GM21717 (cell line): ENCODE data around the gene IL32.
"Not testable (repeated sequence)": the region's sequence is repeated elsewhere in the genome, so short reads cannot be mapped to it uniquely, and the experiment has no call there.

Experiments used
- ATAC-seq: cut with Tn5 transposase; IDR thresholded peaks from one replicate; pipeline ENCODE4 v1.9.1; 2021; ENCODE audit warnings: mild to moderate bottlenecking, moderate library complexity; ENCODE audit not compliant: unreplicated experiment

IL32 gene

DNA sequence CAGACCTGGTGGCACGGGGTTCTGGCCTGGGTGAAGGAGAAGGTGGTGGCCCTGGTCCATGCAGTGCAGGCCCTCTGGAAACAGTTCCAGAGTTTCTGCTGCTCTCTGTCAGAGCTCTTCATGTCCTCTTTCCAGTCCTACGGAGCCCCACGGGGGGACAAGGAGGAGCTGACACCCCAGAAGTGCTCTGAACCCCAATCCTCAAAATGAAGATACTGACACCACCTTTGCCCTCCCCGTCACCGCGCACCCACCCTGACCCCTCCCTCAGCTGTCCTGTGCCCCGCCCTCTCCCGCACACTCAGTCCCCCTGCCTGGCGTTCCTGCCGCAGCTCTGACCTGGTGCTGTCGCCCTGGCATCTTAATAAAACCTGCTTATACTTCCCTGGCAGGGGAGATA, 3.7 kb downstream of the IL32 start:
- not testable (repeated sequence) for ATAC-seq

- ATAC-seq, result no peak
Observed at GRCh38 chr16:3070608-3071111, 5.2 kb downstream of the IL32 start.

- no peak for ATAC-seq
Observed at GRCh38 chr16:3071655-3072054, 6.2 kb downstream of the IL32 start.

- ATAC-seq, result not testable (repeated sequence)
Observed at GRCh38 chr16:3072148-3072547, 6.7 kb downstream of the IL32 start.

- ATAC-seq, result not testable (repeated sequence)
Observed at GRCh38 chr16:3072576-3073263, 7.3 kb downstream of the IL32 start.

- ATAC-seq, result no peak
Observed at GRCh38 chr16:3073448-3073847, 8.0 kb downstream of the IL32 start.

DNA sequence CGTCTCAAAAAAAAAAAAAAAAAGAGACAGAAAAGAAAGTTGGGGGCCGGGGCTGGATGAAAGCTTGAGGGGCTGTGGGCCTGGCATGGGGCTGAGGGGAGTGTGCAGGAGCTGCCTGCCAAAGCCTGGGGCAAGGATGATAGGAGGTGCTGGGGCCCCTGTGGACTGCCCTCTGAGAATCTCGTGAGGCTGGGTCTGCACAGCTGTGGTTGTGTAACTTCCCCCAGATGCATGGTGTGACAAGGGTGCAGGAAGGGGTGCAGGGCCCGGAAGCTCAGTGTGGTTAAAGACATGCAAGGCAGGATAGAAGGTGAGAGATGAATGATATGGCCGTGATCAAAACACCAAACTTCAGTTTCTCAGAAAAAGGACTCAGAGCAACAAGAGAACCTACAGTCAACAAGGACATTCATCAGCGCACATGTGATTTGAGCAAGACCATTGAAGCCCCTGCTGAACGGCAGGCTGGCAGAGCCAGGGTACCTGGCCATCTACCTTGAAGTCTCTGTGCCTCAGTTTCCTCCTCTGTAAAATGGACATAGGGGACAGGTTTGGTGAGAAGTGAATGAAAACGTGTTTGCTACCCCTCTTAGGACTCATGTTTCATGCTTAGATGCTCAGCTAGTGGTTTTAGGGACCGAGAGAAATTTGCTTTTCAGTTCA, 9.6 kb downstream of the IL32 start:
- peak; percentile 67 for ATAC-seq

DNA sequence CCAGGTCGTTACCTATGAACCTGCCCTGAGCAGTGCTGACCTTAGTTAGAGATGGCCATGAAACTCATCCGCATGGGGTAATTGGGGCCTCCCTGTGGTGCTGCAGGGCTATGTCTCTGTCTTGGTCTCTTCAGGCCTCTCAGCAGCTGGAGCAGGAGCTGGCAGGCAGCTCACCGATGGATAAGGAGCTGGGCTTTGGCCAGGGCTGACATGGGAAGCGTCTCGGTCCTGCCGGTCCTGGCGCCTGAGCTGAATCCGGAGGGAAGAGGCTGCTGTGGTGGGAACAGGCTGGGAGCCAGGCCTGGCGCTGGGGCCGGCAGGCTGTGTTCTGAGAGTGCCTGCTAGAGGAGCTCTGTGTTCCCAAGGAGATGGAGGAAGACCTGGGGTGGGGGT, 10.1 kb downstream of the IL32 start:
- no peak for ATAC-seq

DNA sequence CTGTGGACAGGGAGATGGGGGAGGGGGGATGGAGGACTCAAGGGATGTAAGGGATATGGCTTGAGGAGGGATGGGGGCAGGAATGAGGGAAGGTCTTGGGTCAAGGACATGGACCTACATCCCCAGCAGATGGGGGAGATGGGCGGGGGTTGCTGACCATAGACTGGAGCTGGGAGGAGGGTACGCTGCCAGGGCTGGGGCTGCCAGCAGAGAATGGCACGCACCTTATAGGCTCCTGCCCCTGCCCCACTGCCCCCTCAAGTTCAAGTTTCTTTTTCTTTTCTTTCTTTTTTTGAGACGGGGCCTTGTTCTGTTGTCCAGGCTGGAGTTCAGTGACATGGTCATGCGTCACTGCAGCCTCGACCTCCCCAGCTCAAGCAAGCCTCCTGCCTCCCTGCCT, 10.5 kb downstream of the IL32 start:
- not testable (repeated sequence) for ATAC-seq

GRCh38 chr16:3076577-3076976, 11.1 kb downstream of the IL32 start:
- ATAC-seq, result no peak

DNA sequence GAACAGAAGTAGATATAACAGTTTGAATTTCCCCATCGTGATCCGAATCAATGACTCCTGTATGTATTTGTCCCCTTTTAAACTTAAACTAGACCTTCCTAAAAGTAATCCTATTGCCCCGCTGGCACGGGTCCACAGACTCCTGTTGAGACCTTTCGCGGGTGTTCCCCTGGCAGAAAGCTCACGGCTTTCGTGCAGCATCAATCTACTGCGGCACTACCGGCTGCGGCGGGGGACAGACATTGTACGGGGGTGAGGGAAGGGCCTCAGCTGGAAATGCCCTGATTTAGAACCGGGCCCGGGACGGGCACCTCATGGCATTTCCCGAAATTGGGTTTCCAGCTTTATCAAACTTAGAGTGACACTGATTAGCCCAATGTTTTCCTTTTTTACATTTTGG, 14.6 kb downstream of the IL32 start:
- no peak for ATAC-seq

- ATAC-seq, result not testable (repeated sequence)
Observed at GRCh38 chr16:3081957-3082356, 16.5 kb downstream of the IL32 start.

DNA sequence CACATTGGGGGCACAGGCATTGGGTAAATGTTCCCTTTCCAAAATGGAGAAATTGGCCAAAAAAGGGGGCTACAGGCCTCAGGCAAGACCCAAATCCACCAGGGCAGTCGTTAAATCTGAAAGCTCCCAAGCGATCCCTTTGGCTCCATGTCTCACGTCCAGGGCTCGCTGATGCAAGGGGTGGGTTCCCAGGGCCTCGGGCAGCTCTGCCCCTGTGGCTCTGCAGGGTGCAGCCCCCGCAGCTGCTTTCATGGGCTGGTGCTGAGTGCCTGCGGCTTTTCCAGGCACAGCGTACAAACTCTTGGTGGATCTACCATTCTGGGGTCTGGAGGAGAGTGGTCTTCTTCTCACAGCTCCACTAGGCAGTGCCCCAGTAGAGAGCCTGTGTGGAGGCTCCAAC, 18.0 kb downstream of the IL32 start:
- not testable (repeated sequence) for ATAC-seq

DNA sequence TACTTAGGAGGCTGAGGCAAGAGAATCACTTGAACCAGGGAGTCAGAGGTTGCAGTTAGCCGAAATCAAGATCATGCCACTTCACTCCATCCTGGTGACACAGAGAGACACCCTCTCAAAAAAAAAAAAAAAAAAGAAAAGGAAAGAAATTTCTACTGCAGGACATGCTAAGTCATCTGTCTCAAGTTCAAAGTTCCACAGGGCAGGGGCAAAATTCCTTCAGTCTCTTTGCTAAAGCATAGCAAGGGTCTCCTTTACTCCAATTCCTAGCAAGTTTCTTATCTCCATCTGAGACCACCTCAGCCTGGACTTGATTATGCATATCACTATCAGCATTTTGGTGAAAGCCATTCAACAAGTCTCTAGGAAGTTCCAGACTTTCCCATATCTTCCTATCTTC, 19.1 kb downstream of the IL32 start:
- ATAC-seq, result no peak

DNA sequence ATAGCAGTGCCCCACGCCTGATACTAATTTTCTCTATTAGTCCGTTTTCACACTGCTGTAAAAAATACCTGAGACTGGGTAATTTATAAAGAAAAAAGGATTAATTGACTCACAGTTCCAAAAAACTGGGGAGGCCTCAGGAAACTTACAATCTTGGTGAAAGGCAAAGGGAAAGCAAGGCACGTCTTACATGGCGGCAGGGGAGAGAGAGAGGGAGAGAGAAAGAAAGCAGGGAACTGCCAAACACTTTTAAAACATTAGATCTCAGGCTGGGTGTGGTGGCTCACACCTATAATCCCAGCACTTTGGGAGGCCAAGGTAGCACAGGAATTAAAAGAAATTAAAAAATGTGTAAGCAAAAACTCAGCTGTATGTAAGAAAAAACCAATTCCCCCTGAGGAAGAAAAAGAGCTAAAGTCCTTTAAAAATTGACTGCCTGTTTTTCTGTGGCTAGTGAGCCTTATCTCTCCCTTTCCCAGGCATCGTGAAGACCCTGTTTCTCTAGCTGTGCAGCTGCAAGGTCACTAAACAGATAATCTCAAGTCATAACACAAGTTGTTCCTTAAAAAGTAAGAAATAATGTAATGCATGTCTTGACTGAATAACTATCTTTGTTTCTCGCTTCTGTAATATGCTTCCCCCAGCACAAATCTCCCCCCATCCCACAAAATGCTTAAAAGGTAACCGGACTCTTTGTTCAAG, 19.7 kb downstream of the IL32 start:
- ATAC-seq, result no peak

DNA sequence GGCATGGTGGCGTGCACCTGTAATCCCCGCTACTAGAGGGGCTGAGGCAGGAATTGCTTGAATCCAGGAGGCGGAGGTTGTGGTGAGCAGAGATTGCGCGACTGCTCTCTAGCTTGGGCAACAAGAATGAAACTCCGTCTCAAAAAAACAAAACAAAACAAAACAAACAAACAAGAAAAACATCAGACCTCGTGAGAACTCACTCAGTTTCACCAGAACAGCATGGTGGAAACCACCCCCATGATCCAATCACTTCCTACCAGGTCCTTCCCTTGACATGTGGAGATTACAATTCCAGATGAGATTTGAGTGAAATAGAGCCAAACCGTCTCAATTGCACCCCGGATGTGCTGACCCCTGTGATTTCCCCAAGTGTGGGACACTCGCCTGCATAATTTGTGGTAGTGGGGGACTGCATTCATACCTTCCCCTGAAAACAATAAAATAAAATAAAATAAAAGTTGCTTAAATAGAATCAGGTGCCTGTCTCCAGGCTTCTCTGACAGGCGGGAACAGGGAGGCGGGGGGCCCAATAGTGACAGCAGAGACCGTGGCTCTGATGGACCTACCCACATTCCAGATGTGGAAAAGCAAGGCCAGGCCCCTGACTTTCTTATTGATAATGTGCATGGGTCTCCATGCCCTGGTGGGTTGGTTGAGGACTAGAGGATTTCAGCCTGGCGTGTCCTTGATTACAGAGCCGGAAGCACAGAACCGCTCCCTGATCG, 20.6 kb downstream of the IL32 start:
- ATAC-seq, result no peak

GRCh38 chr16:3086596-3087242, 21.3 kb downstream of the IL32 start:
- ATAC-seq, result no peak

DNA sequence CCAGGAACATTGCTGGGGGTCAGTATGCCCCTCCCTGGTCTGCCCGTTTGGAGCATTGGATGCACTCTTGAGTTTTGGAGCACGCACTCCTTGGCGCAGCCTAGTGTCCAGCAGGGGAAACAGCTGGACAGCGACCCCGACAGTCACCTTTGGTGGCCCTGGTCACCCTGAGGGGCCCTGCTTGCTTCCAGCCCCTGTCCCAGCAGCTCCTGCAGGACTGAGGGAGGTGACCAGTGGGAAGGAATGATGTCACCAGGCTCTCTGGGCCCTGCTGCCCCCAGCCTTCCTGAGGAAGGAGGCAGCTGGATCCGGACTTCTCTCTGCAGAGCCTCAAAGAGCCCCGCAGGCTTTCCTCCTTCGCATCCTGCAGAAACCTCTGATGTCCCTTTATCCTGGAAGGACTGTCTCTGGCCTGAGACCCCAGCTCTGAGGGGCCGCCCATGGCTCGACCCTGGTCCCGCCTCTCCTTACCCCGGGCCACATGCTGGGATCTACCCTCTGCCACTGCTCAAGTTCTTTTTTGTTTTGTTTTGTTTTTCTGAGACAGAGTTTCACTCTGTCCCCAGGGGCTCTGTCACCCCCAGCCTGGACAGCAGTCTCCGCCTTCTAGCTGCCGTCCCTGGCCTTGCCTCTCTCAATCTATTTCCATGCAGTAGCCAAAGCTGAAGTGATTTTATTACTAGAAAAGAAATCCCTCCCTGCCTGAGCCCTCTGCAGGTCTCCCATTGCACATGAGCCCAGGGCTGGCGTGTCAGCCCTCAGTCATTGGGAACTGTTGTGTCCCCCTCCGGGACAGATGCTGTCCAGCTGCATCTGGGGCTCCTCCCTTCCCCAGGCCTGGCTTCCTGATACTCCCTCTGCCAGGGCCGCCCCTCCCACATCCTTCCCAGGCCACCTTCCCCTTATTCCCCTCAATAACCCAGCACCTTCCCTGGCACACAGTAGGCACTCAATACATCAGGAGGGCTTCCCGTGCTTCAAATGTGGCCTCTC, 22.1 kb downstream of the IL32 start:
- ATAC-seq, result no peak

DNA sequence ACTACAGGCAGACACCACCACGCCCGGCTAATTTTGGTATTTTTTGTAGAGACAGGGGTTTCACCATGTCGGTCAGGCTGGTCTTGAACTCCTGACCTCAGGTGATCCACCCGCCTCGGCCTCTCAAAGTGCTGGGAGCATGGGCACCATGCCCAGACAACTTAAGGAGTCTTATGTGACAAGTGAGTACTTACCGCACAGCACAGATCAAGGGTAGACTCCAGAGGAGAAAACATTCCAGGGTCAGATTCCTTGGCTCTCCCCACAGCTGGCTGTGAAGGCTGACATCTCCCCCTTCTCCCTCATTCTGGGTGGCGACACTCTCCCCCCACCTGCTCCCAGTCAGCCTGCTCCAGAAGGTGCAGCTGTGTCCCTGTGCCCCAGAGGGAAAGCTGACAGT, 23.0 kb downstream of the IL32 start:
- ATAC-seq, result no peak
